ENCODE measurements around the gene IGSF3.
"Not testable (repeated sequence)": the region's sequence is repeated elsewhere in the genome, so short reads cannot be mapped to it uniquely, and the experiment has no call there.

GRCh38 chr1:116608841-116609240, 58.7 kb downstream of the IGSF3 start:
- not testable (repeated sequence) for TF ChIP-seq CTCF (optimal IDR thresholded peaks at IDR 0.05 in 1 of 3, IDR thresholded peaks at IDR 0.05 in 1 of 3, conservative IDR thresholded peaks at IDR 0.05 in 1 of 3; ENCODE audit: extremely low read depth in 1 of 3, insufficient read depth in 2 of 3, low read length in 3 of 3); EZH2 (IDR thresholded peaks at IDR 0.05; ENCODE audit: low read length)

Measured in keratinocyte (primary cell).